Activated B cell treated with CpG ODN at 0.5 μM for 24 hours (primary cell): ENCODE results near the gene NEK7. TPM values are rescaled to one million over a fixed set of nuclear protein-coding genes. Genes with fewer than 3 reads are reported as not detected.

ENCODE experiments used
- ATAC-seq: fragments of 200-7000 bp; cut with Tn5 transposase; one replicate; pipeline ENCODE4 v1.10.0; 2021; ENCODE audit warnings: low read depth, mild to moderate bottlenecking, moderate library complexity
- CTCF ChIA-PET: fragments of 350-600 bp; sonication (Branson Sonifier 250); formaldehyde crosslinking; loops from one replicate; lab custom pipeline; 2021; ENCODE audit warnings: antibody characterized with exemption; lab: Charles Lee
- POLR2A ChIA-PET: fragments of 350-600 bp; sonication (Branson Sonifier 250); formaldehyde crosslinking; loops from one replicate; lab custom pipeline; 2021; ENCODE audit warnings: antibody characterized with exemption; lab: Charles Lee
- DNase-seq: peaks from one replicate; pipeline ENCODE4 v3.0.0; 2022
- H3K27ac Mint-ChIP-seq: one replicate; pipeline ENCODE4 v1.8.0; 2020; ENCODE audit warnings: mixed read lengths
- H3K27me3 Mint-ChIP-seq: one replicate; pipeline ENCODE4 v1.8.0; 2021; ENCODE audit warnings: mixed read lengths
- H3K36me3 Mint-ChIP-seq: one replicate; pipeline ENCODE4 v1.8.0; 2021; ENCODE audit warnings: low read depth, mixed read lengths
- H3K4me1 Mint-ChIP-seq: one replicate; pipeline ENCODE4 v1.8.0; 2021; ENCODE audit warnings: mixed read lengths
- H3K4me3 Mint-ChIP-seq: one replicate; pipeline ENCODE4 v1.8.0; 2020; ENCODE audit warnings: mild to moderate bottlenecking, mixed read lengths
- H3K9me3 Mint-ChIP-seq: one replicate; pipeline ENCODE4 v1.8.0; 2020; ENCODE audit warnings: mixed read lengths
- CTCF ChIP-seq: fragments of 200-600 bp; IDR thresholded peaks from one replicate; pipeline ENCODE4 v1.8.0; 2022; ENCODE audit warnings: antibody characterized with exemption, mild to moderate bottlenecking
- intact Hi-C: fragments of 100-400 bp; cut with micrococcal nuclease; formaldehyde crosslinking; loops from one replicate; pipeline ENCODE4 v1.15.1; 2024
- total RNA-seq: library from RNA; stranded (reverse); gene quantifications from 2 replicates; pipeline ENCODE4 v1.2.3, GENCODE V29; 2022

NEK7 gene
- total RNA-seq, 1 donor from 2014 or later = 33.5 TPM

GRCh38 chr1:198121056-198121826 lies 35.6 kb upstream of the NEK7 start:
- no peaks in the 10 kb centered on the region for H3K36me3 Mint-ChIP-seq
- H3K27me3 Mint-ChIP-seq = peaks cover 1% of the 10 kb centered on the region
- ChIA-PET POLR2A (no interaction called here), CTCF (no interaction called here)
- no peak overlapping the region for H3K27ac Mint-ChIP-seq
- ATAC-seq (no peak), DNase-seq (no peak)
- no peaks in the 10 kb centered on the region for H3K9me3 Mint-ChIP-seq
- H3K4me1 Mint-ChIP-seq = no peaks in the 10 kb centered on the region
- TF ChIP-seq CTCF = no peak
- intact Hi-C loops = no loop called here
- H3K4me3 Mint-ChIP-seq = no peak overlapping the region

DNA sequence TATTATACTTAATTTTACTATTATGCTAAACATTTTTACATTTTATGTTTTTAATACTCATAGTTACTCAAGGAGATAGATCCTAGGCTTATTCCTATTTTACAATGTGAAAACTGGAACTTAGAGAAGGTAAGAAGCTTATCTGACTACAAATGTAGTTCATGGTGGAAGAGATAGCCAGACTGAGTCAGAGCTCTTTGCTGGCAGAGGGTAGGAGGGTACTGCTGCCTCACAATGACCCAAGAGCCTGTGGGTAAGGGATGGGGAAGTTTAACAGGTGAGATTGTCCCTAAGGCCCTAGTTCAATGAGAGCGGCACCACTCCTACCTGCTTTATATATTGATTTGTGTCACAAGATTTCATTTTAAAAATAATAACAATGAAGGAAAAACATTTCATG lies 34.1 kb upstream of the NEK7 start:
- Mint-ChIP-seq H3K4me3 (no peak overlapping the region), H3K36me3 (no peaks in the 10 kb centered on the region), H3K27me3 (peaks cover 1% of the 10 kb centered on the region), H3K9me3 (no peaks in the 10 kb centered on the region), H3K4me1 (no peaks in the 10 kb centered on the region), H3K27ac (no peak overlapping the region)
- CTCF ChIA-PET = no interaction called here
- POLR2A ChIA-PET = no interaction called here
- intact Hi-C loops = no loop called here
- ATAC-seq = no peak
- DNase-seq = no peak
- TF ChIP-seq CTCF = no peak

- no peak overlapping the region for H3K4me3 Mint-ChIP-seq
- H3K27me3 Mint-ChIP-seq = peaks cover 1% of the 10 kb centered on the region
- ATAC-seq = no peak
- H3K4me1 Mint-ChIP-seq = no peaks in the 10 kb centered on the region
- intact Hi-C loops = no loop called here
- H3K9me3 Mint-ChIP-seq = no peaks in the 10 kb centered on the region
- ChIA-PET CTCF (no interaction called here), POLR2A (no interaction called here)
- no peak for DNase-seq
- TF ChIP-seq CTCF = no peak
- no peaks in the 10 kb centered on the region for H3K36me3 Mint-ChIP-seq
- no peak overlapping the region for H3K27ac Mint-ChIP-seq
These were observed 33.7 kb upstream of the NEK7 start for GRCh38 chr1:198123133-198123532.

GRCh38 chr1:198124673-198125072 lies 32.1 kb upstream of the NEK7 start:
- no peak for TF ChIP-seq CTCF
- H3K27me3 Mint-ChIP-seq = peaks cover 1% of the 10 kb centered on the region
- H3K27ac Mint-ChIP-seq = no peak overlapping the region
- no peaks in the 10 kb centered on the region for H3K9me3 Mint-ChIP-seq
- intact Hi-C loops = no loop called here
- CTCF ChIA-PET = no interaction called here
- no peaks in the 10 kb centered on the region for H3K4me1 Mint-ChIP-seq
- ATAC-seq (no peak), DNase-seq (no peak)
- H3K4me3 Mint-ChIP-seq = no peak overlapping the region
- H3K36me3 Mint-ChIP-seq = no peaks in the 10 kb centered on the region
- POLR2A ChIA-PET = no interaction called here

DNA sequence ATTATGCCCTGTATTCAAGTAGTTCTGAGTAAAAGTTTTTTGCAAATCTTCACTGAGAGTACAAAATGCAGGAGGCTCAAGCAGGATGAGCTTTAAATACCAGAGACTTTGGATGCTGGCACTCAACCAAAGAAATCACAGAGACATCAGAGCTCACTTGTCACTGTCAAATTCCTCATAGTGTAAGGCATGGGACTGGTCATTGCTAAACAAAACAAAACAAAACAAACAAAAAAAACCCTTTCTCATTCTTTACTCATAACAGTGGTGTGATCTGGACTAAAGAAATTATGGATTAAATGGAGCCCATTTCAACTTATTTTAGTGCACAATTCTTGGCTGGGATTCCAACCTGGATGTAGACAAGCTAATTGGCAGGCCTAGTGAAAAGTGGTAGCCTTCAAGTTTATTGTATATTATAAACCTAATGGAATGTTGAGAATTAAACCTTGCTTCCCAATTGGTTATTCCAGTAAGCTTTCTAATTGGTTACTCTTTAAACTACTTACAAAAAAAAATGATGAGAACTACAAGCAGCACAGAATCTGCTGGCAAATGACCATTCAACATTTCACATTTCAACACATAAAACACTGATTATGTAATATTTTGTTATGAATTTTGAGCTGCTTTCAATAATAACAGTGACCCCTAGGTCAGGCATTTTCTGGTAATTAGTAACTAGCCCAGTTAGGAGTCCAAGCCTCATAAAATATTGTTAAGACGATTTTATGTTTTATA lies 30.6 kb upstream of the NEK7 start:
- intact Hi-C loops = no loop called here
- CTCF ChIA-PET = no interaction called here

More for the DNA sequence above, 30.6 kb upstream of the NEK7 start:
- H3K27ac Mint-ChIP-seq = no peak overlapping the region
- no peaks in the 10 kb centered on the region for H3K36me3 Mint-ChIP-seq
- no peaks in the 10 kb centered on the region for H3K9me3 Mint-ChIP-seq
- DNase-seq (no peak), ATAC-seq (no peak)
- H3K4me3 Mint-ChIP-seq = no peak overlapping the region
- TF ChIP-seq CTCF = no peak
- no peaks in the 10 kb centered on the region for H3K4me1 Mint-ChIP-seq
- POLR2A ChIA-PET = no interaction called here
- H3K27me3 Mint-ChIP-seq = peaks cover 1% of the 10 kb centered on the region
